Endothelial cell of umbilical vein (primary cell): ENCODE measurements around the gene CABCOCO1. TPM values are rescaled to one million over a fixed set of nuclear protein-coding genes. Genes with fewer than 3 reads are reported as not detected.

Source experiments
- BruUV-seq: library from RNA; stranded (reverse); fragments of 400-500 nt; replicated peaks from 2 replicates; lab custom pipeline; 2021; lab: Mats Ljungman, UMichigan
- CTCF ChIA-PET: fragments of 300-600, 350-600 bp; sonication (Branson Sonifier 250); formaldehyde crosslinking; loops from one replicate; lab custom pipeline; 2021; ENCODE audit warnings: antibody characterized with exemption, inconsistent platforms; lab: Charles Lee
- POLR2A ChIA-PET: fragments of 300-600, 350-600 bp; sonication (Branson Sonifier 250); formaldehyde crosslinking; loops from one replicate; lab custom pipeline; 2021; ENCODE audit warnings: antibody characterized with exemption, inconsistent platforms; lab: Charles Lee
- DNase-seq: peaks from one replicate; pipeline ENCODE4 v3.0.0-alpha.2; 2011; ENCODE audit warnings: low read depth, low spot score
- FAIRE-seq: peaks from 2 replicates; lab custom pipeline; 2011; peaks lifted over from hg19 to GRCh38; lab: Jason Lieb, UNC
- H2AFZ ChIP-seq: 2 replicates; pipeline ENCODE4 v1.6.0; 2012; ENCODE audit warnings: low read depth, low read length, control low read depth, inconsistent platforms
- H3K27ac ChIP-seq: 2 replicates; pipeline ENCODE4 v1.5.1; 2011; ENCODE audit warnings: low read depth, mild to moderate bottlenecking, control low read depth, low read length, moderate library complexity; ENCODE audit not compliant: insufficient read depth
- H3K27me3 ChIP-seq, 2 experiments: 2 replicates each; pipeline versions ENCODE4 v1.6.0 to v1.6.1; 2011; ENCODE audit warnings: low read length in 2 of 2, mixed read lengths in 1 of 2; ENCODE audit not compliant: control insufficient read depth in 2 of 2, insufficient read depth in 2 of 2
- H3K36me3 ChIP-seq, 2 experiments: 2 replicates in 1 of 2; 3 replicates in 1 of 2; pipeline ENCODE4 v1.5.1; 2011; ENCODE audit warnings: low read length in 2 of 2, mild to moderate bottlenecking in 1 of 2, moderate library complexity in 1 of 2; ENCODE audit not compliant: control insufficient read depth in 2 of 2, insufficient read depth in 2 of 2; ENCODE audit errors: extremely low read depth in 1 of 2
- H3K4me1 ChIP-seq: 3 replicates; pipeline ENCODE4 v1.5.1; 2011; ENCODE audit warnings: mild to moderate bottlenecking, low read length; ENCODE audit not compliant: control insufficient read depth, insufficient read depth; ENCODE audit errors: extremely low read depth
- H3K4me2 ChIP-seq: 2 replicates; pipeline ENCODE4 v1.6.1; 2011; ENCODE audit warnings: low read length, control low read depth, mixed read lengths; ENCODE audit not compliant: insufficient read depth
- H3K4me3 ChIP-seq, 3 experiments: fragments of 200-600 bp in 1 of 3; sonication (generic), shearing (Covaris generic) in 1 of 3; replicated peaks in 1 of 3; 2 replicates each; pipeline ENCODE4 v1.5.1; 2011 to 2016; ENCODE audit warnings: control low read depth in 3 of 3, low read length in 3 of 3, mild to moderate bottlenecking in 2 of 3, inconsistent platforms in 1 of 3, low read depth in 1 of 3, moderate library complexity in 1 of 3; ENCODE audit not compliant: insufficient read depth in 1 of 3
- H3K79me2 ChIP-seq: 2 replicates; pipeline ENCODE4 v1.6.0; 2012; ENCODE audit warnings: low read length, inconsistent platforms; ENCODE audit not compliant: control insufficient read depth, insufficient read depth
- H3K9ac ChIP-seq: replicated peaks from 2 replicates; pipeline ENCODE3; 2011; ENCODE audit warnings: low read length, control low read depth; ENCODE audit not compliant: insufficient read depth; ENCODE audit errors: extremely low read depth
- H3K9me1 ChIP-seq: replicated peaks from 3 replicates; pipeline ENCODE4 v1.6.0; 2011; ENCODE audit warnings: mild to moderate bottlenecking, low read length; ENCODE audit not compliant: control insufficient read depth, insufficient read depth; ENCODE audit errors: extremely low read depth
- H3K9me3 ChIP-seq: replicated peaks from 2 replicates; pipeline ENCODE4 v1.5.1; 2012; ENCODE audit warnings: low read length, inconsistent platforms; ENCODE audit not compliant: control insufficient read depth, insufficient read depth
- H4K20me1 ChIP-seq: replicated peaks from 2 replicates; pipeline ENCODE3; 2011; ENCODE audit warnings: mild to moderate bottlenecking, low read length; ENCODE audit not compliant: control insufficient read depth, insufficient read depth; ENCODE audit errors: extremely low read depth
- CTCF ChIP-seq, 2 donors: IDR thresholded peaks; 1 replicate in 1 of 2; 2 replicates in 1 of 2; pipeline ENCODE4 v1.5.1; 2011; ENCODE audit warnings: low read length in 2 of 2, mild to moderate bottlenecking in 2 of 2, moderate library complexity in 2 of 2, control low read depth in 1 of 2, inconsistent platforms in 1 of 2, low read depth in 1 of 2; ENCODE audit not compliant: insufficient read depth in 1 of 2; ENCODE audit errors: extremely low read depth in 1 of 2
- FOS ChIP-seq: IDR thresholded peaks from 2 replicates; pipeline ENCODE4 v1.6.1; 2011; ENCODE audit warnings: mild to moderate bottlenecking, low read length, moderate library complexity, borderline replicate concordance; ENCODE audit not compliant: insufficient read depth
- GATA2 ChIP-seq: IDR thresholded peaks from 2 replicates; pipeline ENCODE4 v1.7.0; 2011; ENCODE audit warnings: low read depth, mild to moderate bottlenecking, moderate library complexity, mixed read lengths, low read length; ENCODE audit not compliant: insufficient read length, insufficient read depth
- JUN ChIP-seq: IDR thresholded peaks from 2 replicates; pipeline ENCODE4 v1.6.1; 2011; ENCODE audit warnings: borderline replicate concordance, low read depth; ENCODE audit not compliant: insufficient read length, insufficient read depth
- MYC ChIP-seq: IDR thresholded peaks from one replicate; pipeline ENCODE4 v1.6.1; 2011; ENCODE audit warnings: mild to moderate bottlenecking, low read depth, low read length
- POLR2A ChIP-seq: IDR thresholded peaks from 2 replicates; pipeline ENCODE4 v1.6.1; 2012; ENCODE audit warnings: low read depth, mild to moderate bottlenecking, control low read depth, low read length
- POLR2AphosphoS5 ChIP-seq: IDR thresholded peaks from 2 replicates; pipeline ENCODE4 v1.6.1; 2012; ENCODE audit warnings: low read depth, mild to moderate bottlenecking, control low read depth, low read length, moderate library complexity; ENCODE audit not compliant: insufficient read depth
- dilution Hi-C: fragments of 300-500 bp; cut with MboI; formaldehyde crosslinking; loops from one replicate; pipeline ENCODE4 v1.15.0; 2019; ENCODE audit warnings: low sequenced_read_pairs; ENCODE audit not compliant: extremely low pct_ligation_motif_present
- intact Hi-C: fragments of 100-400 bp; cut with micrococcal nuclease; formaldehyde crosslinking; loops from one replicate; pipeline ENCODE4 v1.10.0; 2022
- polyA plus RNA-seq, 4 experiments: library from polyadenylated mRNA; depleted of rRNA in 3 of 4; stranded (reverse) in 3 of 4; unstranded in 1 of 4; fragments of >200 nt; gene quantifications; 2 replicates each; pipeline versions ENCODE4 v1.2.1 to v1.2.3, GENCODE V29; 2011 to 2012; ENCODE audit warnings: missing spikeins in 1 of 4
- total RNA-seq: library from RNA; stranded (reverse); gene quantifications from 2 replicates; pipeline ENCODE4 v1.2.3, GENCODE V29; 2021

Gene CABCOCO1
- total and polyA plus RNA-seq, 2 donors (not counting 3 experiments of a cell fraction or from before 2014, with no cell fraction given), result 0.06 to 1.3 TPM

DNA sequence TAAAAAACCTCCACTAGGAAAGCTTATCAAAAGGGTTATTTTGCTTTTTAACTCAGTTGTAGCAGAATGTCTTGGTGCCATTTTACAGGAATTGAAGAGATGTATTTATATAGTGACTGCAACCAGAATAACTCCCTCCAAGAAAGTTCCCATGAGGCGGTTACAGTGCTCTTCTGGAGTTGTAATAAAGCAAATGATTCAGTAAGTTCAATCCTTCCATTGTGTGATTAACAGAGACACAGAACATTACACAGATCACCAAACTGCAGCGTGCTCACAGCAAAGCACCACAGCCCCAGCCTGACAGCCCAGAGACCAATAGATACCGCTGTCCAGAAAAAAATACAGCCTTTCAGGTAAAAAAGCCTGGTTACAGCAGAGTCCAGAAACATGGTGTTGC is 21.9 kb upstream of the CABCOCO1 start:
- peaks cover 25% of the 10 kb centered on the region for H3K4me1 ChIP-seq
- no peaks in the 10 kb centered on the region for H3K36me3 ChIP-seq
- no peak for TF ChIP-seq POLR2A
- TF ChIP-seq MYC, result no peak
- TF ChIP-seq GATA2, result no peak
- no peak for TF ChIP-seq CTCF (IDR thresholded peaks at IDR 0.05; ENCODE audit: extremely low read depth in 1 of 2, insufficient read depth in 1 of 2, low read depth in 1 of 2, low read length in 2 of 2)
- no peak for TF ChIP-seq POLR2AphosphoS5
- no peak for TF ChIP-seq JUN
- no peak for TF ChIP-seq FOS
- no peak overlapping the region for H3K4me2 ChIP-seq
- H3K4me3 ChIP-seq, result no peak overlapping the region
- ChIA-PET CTCF (no interaction called here), POLR2A (no interaction called here)
- no peaks in the 10 kb centered on the region for H3K9me1 ChIP-seq
- dilution Hi-C loops (no loop called here), intact Hi-C loops (loop anchor here (5.0 kb wide), 1 partner anchor 819 kb away; no protein-coding TSS in a partner anchor)
- H3K9ac ChIP-seq, result no peak overlapping the region
- no peaks in the 10 kb centered on the region for H3K79me2 ChIP-seq
- H3K27me3 ChIP-seq, result no peaks in the 10 kb centered on the region
- no peak overlapping the region for H3K27ac ChIP-seq
- H3K9me3 ChIP-seq, result no peaks in the 10 kb centered on the region
- no peaks in the 10 kb centered on the region for H4K20me1 ChIP-seq
- H2AFZ ChIP-seq, result no peak overlapping the region
- no peak for DNase-seq
- no peak for FAIRE-seq
- no TSS peak for BruUV-seq
